Medulla oblongata (tissue), 1 donor: ENCODE data around the gene SPPL2A.
"Not testable (repeated sequence)": the region's sequence is repeated elsewhere in the genome, so short reads cannot be mapped to it uniquely, and the experiment has no call there.

ENCODE experiments used
- DNase-seq: peaks from one replicate; pipeline ENCODE4 v3.0.0-alpha.2; 2015; ENCODE audit errors: extremely low spot score

The SPPL2A gene, protein sequence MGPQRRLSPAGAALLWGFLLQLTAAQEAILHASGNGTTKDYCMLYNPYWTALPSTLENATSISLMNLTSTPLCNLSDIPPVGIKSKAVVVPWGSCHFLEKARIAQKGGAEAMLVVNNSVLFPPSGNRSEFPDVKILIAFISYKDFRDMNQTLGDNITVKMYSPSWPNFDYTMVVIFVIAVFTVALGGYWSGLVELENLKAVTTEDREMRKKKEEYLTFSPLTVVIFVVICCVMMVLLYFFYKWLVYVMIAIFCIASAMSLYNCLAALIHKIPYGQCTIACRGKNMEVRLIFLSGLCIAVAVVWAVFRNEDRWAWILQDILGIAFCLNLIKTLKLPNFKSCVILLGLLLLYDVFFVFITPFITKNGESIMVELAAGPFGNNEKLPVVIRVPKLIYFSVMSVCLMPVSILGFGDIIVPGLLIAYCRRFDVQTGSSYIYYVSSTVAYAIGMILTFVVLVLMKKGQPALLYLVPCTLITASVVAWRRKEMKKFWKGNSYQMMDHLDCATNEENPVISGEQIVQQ

DNA sequence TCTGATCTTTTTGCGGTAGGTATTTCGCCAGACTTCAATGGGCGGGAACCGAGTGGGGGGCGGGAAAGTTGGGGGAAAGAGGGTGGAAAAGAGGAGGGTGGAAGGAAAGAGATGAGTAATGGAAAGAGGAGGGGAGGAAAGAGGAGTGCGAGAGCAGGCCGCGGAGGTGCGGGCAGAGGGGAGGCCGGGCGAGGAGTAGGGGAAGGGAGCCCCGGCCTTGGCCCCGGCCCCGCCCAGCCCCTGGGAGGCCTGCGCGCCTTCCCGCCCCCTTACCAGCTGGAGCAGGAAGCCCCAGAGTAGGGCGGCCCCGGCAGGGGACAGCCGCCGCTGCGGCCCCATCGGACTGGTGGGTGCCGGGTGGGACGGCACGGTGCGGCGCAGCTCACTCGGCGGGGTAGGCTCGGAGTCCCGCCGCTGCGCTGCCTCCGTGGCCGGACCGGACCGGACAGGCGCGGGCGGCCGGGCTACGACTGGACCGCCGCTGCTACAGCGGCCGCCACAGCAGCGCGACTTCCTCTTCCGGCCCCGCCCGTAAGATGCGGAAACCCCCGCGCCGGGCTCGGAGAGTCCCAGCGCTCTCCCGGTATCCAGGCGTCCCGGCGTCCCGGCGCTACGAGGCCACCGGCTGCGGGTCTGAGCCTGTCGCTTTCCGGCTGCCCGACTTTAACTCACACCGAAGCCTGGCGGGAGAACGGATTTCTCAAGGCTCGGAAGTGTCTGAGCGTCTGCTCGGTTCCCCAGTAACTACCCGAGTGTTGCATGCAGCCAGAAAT, at the start of gene SPPL2A:
SPPL2A (minus strand) TSS at position 512 of the 773 bp plus-strand sequence; CDS start at position 339, 173 bp downstream.
- DNase-seq, result peak; percentile 77

DNA sequence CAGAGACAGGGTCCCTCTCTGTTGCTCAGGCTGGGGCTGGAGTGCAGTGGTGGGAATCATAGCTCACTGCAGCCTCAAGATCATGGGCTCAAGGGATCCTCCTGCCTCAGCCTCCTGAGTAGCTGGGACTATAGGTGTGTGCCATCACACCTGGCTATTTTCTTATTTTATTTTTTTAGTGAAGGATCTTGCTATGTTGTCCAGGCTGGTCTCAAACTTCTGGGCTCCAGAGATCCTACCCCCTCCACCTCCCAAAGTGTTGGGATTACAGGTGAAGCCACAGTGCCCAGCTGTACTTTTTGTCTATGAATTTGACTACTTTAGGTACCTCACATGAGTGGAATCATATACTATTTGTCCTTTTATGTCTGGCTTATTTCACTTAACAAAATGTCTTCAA, 49.1 kb upstream of the SPPL2A start:
- DNase-seq, result no peak

DNA sequence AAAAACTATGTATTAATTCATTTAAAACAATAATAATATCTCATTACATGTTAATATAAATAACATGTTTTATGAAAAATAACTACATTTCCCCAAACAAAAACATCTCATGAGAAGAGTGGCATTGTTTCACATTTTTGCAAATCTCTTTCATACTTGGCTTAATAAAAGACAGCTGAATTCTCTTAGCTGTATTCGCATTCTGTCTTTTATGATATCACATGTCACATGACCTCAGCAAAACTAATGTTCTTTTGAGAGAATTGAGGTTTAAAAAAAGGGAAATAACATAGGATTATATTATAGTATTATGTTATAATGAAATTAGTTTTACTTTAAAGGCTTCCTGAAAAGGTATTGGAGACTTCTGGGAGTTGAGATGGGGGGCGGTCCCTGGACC, 48.4 kb upstream of the SPPL2A start:
- no peak for DNase-seq

DNA sequence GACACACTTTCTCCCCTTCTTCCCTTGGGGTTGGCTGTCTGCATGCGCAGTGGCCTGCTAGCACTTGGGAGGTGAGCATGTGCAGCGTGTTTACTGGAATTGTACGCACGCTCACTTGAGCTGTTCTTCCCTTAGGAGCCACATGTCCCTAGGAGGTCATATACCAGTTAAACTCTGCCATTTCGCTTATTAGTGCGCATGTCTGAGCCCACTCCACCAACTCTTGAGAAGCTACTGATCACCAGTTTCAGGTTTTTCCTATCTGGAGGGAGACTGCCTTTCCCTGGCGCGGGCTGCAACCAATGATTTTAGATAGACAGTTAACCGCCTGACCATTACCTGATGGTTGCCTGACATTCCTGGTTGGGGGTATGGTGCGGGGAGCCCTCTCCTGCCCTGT, 47.6 kb upstream of the SPPL2A start:
- no peak for DNase-seq

DNA sequence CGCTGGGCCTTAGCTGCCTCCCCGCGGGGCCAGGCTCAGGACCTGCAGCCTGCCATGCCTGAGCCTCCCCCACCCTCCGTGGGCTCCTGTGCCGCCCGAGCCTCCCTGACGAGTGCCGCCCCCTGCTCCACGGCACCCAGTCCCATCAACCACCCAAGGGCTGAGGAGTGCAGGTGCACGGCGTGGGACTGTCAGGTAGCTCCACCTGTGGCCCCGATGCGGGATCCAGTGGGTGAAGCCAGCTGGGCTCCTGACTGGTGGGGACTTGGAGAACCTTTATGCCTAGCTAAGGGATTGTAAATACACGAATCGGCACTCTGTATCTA, 46.6 kb upstream of the SPPL2A start:
- not testable (repeated sequence) for DNase-seq

DNA sequence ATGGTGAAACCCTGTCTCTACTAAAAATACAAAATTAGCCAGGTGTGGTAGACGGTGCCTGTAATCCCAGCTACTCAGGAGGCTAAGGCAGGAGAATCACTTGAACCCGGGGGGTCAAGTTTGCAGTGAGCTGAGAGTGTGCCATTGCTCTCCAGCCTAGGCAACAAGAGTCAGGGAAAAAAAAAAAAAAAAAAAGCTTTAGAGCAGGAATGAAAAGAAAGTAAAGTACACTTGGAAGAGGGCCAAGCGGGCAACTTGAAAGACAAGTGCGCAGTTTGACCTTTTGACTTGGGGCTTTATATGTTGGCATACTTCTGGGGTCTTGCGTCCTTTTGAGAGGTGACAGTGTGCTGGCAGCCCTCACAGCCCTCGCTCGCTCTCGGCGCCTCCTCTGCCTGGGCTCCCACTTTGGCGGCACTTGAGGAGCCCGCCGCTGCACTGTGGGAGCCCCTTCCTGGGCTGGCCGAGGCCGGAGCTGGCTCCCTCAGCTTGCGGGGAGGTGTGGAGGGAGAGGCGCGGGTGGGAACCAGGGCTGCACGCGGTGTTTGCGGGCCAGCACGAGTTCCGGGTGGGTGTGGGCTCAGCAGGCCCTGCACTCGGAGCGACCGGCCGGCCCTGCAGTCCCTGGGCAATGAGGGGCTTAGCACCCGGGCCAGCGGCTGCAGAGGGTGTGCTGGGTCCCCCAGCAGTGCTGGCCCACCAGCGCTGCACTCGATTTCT, 46.1 kb upstream of the SPPL2A start:
- DNase-seq, result not testable (repeated sequence)

DNA sequence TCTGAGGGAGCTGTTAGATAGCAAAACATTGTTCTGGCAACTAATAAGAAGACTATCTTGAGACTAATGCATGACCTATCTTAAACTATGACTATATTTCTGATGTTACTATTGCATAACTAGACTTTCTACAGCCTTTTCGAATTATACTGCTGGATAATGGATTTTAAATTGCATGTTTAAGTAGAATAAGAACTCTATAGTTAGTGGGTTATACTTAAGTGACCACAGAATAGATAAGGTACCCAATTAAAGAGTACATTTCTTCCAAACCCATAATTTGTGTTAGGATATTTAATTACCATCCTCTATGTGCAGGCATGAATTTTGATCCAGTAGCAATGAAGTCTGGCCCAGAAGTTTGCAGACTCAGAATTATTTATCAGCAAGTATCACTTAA, 44.6 kb upstream of the SPPL2A start:
- no peak for DNase-seq

DNA sequence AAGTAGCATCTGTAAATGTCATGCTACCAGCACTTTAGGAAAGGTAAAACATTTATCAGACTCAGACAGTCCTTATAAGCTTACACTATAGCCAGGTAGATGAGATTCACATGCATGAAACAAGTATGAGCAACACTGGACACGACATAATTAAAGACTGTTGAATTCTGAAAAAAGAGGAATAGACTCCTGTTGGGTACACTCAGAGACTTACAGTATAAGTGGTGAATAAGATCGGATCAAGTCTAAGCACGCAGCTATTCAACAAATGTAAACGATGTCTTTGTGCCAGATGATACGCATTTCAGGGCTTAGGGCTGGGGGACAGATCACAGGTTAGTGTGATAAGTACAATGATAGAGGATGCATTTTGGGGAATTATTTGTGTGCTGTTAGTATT, 43.2 kb upstream of the SPPL2A start:
- no peak for DNase-seq

DNA sequence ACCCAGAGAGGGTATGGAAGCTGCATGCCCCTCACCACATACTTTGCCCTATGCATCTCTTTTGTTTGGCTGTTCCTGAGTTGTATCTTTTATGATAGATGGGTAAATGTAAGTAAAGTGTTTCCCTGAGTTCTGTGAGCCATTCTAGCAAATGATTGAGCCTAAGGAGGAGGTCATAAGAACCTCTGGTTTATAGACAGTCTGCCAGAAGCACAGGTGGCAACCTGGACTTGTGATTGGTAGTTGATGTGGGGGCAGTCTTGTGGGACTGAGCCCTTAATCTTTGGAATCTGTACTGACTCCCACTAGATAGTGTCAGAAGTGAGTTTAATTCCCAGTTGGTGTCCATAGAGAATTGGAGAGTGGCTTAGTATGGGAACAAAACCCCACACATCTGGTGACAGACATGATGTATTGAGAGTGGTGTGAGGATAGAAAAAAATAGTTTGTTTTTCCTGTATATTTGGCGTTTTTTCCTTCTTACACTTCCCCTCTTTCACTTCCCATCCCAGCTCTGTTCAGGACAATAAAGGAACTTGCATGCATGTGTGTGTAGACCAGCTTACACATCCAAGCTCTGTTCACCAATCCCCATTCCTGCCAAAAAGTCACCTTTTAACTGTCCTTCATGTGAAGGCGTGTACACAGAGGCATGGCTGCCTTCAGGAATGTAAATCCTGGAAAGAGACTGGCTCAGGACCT, 38.1 kb upstream of the SPPL2A start:
- DNase-seq, result peak; percentile 7

DNA sequence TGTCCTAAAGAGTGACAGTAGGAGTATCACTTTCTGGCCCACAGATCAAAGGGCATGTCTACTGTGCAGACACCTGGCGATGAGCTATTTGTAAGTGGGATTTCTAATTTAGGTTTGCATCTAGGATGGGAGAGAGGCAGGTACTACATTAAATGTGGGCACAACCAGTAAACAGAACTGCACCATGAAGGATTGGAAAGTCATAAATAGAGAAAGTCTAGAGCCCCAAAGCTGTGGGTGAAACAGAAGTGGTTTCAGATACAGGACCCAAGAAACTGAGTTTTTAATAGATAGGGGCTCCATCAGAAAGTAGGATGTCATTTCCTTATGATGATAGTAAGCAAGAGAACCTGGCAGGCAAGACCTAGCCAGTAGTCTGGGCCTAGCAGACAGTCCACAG, 35.2 kb upstream of the SPPL2A start:
- no peak for DNase-seq

DNA sequence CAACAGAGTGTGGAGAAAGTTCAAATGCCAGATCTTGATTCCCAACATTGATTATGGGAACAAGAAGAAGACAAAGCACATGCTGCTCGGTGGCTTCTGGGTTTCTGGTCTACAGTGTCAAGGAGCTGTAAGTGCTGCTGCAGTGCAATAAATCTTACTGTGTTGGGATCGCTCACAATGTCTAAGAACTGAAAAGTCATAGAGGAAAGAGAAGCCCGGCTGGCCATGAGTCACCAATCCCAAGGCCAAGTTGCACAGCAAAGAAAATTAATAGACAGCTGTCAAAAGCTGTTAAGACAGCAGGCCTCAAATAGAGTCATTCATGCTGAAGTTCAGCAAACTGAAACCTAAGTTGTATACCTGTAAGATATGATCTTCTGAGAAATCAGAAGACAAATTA, 33.2 kb upstream of the SPPL2A start:
- DNase-seq, result no peak

DNA sequence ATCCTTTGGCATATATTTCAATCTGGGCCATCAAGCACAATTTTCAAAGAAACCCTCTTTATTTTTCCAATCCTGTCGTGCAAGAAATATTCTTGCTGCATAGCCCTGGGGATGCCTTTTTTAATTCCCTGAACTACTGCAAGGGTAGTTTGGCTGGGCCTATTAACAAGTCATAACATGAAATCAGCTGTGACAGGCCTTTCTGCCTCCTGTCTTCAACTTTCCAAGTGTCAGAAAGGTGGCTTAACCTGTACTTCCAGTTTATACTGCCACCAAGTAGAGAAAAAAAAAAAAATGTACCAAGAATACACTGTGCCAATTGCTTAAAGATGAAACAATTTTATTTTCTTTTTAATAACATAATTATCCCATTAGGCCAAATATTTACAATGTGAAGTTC, 32.4 kb upstream of the SPPL2A start:
- DNase-seq, result no peak

DNA sequence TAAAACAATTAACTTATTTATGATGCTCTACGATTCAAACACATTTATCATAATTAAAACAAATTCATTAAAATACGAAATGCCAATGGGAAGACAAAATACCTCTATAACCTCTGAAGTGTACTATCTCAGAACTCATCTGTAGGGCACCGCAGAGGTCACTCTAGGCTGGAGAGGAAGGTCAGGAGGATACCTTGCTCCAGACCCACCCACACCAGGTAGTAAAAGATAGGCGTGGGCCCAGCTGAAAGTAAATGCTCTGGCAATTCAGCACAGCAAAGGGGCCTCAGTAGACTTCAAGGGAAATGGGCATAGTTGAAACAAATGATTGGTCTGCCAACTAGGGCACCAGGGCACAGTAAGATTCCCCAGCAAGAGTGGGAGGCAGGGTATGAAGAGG, 26.0 kb upstream of the SPPL2A start:
- DNase-seq, result no peak

DNA sequence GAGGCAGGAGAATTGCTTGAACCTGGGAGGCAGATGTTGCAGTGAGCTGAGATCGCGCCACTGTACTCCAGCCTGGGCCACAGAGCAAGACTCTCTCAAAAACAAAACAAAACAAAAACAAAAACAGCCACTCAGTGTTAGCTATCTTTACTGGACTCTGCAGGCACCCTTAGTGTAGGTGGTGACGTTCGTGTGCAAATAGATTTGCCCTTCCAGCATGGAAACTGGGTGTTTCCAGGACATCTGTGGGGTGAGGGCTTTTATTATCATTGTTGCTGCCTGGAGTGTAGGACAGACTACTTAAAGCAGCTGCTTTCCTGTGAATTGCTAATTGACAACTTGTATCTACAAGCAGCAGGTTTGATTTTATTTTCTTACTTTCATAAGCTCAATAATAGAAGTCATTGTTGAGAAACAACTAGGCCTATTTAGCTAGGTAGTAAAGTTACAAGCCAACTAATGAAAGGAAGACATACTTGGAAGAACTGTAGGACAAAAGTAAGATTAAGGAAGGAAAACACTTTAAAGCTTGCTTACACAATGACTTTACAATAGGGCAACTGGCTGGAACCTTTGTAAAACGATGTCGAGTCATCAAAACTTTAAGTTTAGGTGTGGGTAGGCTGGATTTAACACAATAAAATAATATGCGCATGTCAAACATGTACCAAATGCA, 25.4 kb upstream of the SPPL2A start:
- DNase-seq, result no peak

DNA sequence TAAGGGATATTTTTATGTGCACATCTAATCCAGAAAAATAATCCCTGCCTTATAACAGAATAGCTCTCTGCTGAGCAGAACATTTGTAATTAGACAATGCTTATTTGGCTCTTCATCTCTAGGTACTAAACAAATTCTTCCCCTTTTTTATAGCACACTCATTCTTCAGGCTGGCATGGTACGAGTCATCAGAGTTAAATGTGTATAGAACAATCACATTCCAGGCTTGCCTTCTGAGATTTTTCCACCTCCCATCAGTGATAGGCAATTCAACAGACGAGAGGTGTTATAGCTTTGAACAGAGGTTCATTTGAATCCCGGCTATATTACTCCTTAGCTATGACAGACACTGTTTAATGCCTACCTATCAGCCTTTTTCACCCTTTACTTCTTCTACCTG, 21.4 kb upstream of the SPPL2A start:
- no peak for DNase-seq

DNA sequence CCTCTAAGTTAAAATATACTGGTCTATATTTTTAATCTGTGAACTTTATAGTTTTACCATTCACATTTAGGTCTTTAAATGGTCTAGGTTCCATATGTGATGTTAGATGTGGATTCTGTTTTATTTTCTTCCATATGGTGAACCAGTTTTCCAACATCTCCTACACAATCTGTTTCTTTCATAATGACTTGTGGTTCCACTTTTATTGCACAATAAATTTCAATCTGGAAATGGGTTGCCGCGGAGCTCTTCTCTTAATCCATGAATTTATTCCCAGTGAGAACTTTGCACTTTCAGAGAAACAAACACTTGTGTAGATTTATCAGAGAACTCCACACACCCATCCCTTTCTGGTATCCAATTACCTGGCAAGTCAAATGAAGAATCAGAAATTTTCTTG, 20.9 kb upstream of the SPPL2A start:
- DNase-seq, result no peak

DNA sequence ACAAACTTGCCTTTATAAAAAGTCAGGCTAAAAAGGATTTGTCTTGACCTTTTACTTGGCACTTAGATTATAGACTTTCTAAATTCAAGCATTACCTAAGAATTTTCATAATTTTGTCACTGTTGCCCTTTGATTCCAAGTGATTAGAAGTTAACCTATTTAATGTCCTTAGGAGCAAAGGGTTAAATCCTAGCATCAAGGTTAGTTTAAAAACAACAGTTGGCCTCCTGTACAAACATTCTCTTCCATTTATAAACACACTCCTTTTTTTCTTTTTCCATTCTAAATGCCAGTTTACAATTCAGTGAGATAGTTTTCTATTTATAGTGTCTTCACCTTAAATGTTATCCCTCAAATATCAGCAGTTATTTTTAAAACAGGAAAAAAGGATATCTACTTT, 18.4 kb upstream of the SPPL2A start:
- no peak for DNase-seq

DNA sequence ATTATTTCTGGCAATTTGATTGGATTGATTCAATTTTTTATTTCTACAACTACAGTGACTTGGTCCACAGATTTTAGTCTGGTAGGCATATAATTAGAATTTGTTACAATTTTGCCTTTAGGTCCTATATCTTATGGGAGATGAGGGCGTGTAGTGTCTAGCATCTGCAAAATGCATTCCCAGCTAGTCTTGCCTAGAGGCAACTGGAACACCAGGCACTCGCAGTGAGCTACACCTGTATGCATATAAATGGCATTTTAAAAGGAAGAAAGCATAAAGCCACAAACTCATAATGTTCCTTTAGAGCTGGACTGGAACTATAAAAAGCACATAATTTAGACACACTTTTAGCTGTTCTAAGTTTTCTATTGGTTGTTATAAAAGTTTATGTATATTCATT, 17.9 kb upstream of the SPPL2A start:
- no peak for DNase-seq

DNA sequence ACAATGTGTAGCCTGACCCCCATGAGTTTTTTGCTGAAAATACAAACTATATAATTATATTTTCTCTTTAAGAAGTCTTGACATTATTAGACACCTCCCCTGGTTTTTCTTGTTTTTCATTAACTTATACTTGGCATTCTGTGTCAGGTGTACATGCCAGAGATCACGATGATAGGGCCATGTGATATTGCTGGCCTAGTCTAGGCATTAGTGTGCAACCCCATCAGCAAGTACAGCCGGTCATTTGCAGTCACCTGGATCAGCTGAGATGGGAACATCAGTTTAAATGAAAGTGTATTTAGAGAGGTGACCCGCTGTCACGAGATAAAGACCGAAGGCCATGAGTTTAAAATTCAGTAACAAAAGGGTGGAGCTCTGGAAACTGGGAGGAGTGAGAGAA, 12.6 kb upstream of the SPPL2A start:
- DNase-seq, result no peak

DNA sequence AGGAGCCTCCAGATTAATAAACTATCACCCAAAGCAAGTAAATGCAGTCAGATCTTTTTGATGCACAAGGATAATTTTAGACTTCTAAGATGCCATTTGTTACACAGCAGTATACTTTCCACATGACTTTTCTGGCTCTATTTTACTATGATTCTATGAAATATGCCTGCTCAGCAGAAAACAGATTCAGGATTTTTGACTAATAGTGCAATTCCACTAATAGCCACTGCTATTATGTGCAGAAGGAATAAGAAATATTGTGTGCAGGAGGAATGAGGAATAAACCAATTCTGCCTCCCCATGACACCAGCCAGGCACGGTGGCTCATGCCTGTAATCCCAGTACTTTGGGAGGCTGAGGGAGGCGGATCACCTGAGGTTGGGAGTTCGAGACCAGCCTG, 11.5 kb upstream of the SPPL2A start:
- DNase-seq, result no peak

DNA sequence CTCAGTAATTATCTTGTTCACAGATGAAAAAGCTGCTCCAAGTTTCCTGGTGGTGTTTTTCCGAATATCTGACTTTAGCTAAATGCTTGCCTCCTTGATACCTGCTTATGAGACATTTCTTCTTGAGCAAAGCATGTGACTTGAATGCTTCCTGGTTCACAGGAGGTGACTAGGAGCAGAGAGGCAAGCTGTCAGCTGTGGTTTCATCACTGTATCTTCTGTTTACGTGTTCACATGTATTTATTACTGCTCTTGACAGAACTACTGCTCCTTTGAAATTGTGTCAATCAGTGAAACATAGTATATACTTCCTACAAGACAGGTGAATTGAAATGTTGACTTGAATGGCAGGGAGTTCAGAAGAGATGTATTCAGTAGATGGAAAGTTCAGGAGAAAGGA, 8.9 kb upstream of the SPPL2A start:
- DNase-seq, result no peak
